ENCODE data around the gene FHDC1.

FHDC1 gene

DNA sequence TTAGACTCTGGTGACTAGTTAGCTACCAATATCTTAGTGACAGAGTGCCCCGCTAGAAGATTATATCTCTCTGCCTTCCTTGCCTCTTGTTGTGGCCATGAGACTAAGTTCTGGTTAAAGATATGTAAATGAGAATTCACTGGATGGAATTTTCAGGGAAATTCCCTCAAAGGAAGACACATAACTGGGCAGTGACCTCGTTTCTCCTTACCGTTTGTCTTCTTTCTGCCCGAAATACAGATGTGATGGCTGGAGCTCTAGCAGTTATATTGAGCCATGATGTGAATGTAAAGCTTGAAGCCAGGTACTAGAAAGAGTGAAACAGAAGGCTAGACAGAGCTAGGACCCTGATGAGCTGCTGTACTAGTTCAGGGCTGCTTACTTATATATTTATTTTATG is 80.5 kb downstream of the FHDC1 start:
- Histone ChIP-seq H3K36me3 (ENCODE audit: insufficient read depth, low read length) (no peaks in the 10 kb centered on the region), H3K9me3 (ENCODE audit: low read depth, low read length) (no peaks in the 10 kb centered on the region), H3K4me3 (no peak overlapping the region), H3K27ac (no peak overlapping the region), H3K9ac (ENCODE audit: insufficient read length) (no peak overlapping the region)
- TF ChIP-seq POLR2AphosphoS5 (IDR thresholded peaks at IDR 0.05; ENCODE audit: borderline replicate concordance, low read depth, low read length) (no peak), FOXP2 (optimal IDR thresholded peaks at IDR 0.05; ENCODE audit: control extremely low read depth, extremely low read length, insufficient read depth) (no peak), EZH2 (IDR thresholded peaks at IDR 0.05) (no peak)
- no peak for DNase-seq (ENCODE audit: low read depth, low spot score)

- no peaks in the 10 kb centered on the region for H3K9me3 ChIP-seq (ENCODE audit: low read depth, low read length)
- no peaks in the 10 kb centered on the region for H3K36me3 ChIP-seq (ENCODE audit: insufficient read depth, low read length)
- TF ChIP-seq FOXP2 (optimal IDR thresholded peaks at IDR 0.05; ENCODE audit: control extremely low read depth, extremely low read length, insufficient read depth) (no peak), POLR2AphosphoS5 (IDR thresholded peaks at IDR 0.05; ENCODE audit: borderline replicate concordance, low read depth, low read length) (no peak), EZH2 (IDR thresholded peaks at IDR 0.05) (no peak)
- H3K4me3 ChIP-seq, result no peak overlapping the region
- no peak for DNase-seq (ENCODE audit: low read depth, low spot score)
- H3K27ac ChIP-seq, result no peak overlapping the region
- H3K9ac ChIP-seq (ENCODE audit: insufficient read length), result no peak overlapping the region
Measured at GRCh38 chr4:153018031-153018430, 81.9 kb downstream of the FHDC1 start.

DNA sequence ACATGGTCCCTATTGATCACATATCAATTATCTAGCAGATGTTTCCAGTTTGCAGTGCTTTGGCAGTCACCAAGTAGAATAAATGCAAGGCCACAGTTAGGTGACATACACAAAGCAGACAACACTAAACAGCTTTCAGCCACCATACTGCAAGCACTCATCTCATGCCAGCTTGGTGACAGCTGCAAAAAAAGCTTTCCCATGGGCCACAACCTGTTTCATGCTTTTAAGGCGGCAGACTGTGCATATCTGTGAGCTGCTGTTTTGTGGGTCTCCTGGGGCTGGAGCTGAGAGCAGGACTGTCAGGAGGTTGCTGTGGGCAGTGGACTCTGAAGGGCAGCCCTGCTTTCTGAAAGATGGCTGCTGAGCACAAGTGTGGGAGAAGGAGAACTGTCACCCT is 82.6 kb downstream of the FHDC1 start:
- no peak overlapping the region for H3K4me3 ChIP-seq
- no peak overlapping the region for H3K9ac ChIP-seq (ENCODE audit: insufficient read length)
- TF ChIP-seq POLR2AphosphoS5 (IDR thresholded peaks at IDR 0.05; ENCODE audit: borderline replicate concordance, low read depth, low read length) (no peak), FOXP2 (optimal IDR thresholded peaks at IDR 0.05; ENCODE audit: control extremely low read depth, extremely low read length, insufficient read depth) (no peak), EZH2 (IDR thresholded peaks at IDR 0.05) (no peak)
- no peaks in the 10 kb centered on the region for H3K9me3 ChIP-seq (ENCODE audit: low read depth, low read length)
- H3K36me3 ChIP-seq (ENCODE audit: insufficient read depth, low read length), result no peaks in the 10 kb centered on the region
- DNase-seq (ENCODE audit: low read depth, low spot score), result no peak
- H3K27ac ChIP-seq, result no peak overlapping the region

DNA sequence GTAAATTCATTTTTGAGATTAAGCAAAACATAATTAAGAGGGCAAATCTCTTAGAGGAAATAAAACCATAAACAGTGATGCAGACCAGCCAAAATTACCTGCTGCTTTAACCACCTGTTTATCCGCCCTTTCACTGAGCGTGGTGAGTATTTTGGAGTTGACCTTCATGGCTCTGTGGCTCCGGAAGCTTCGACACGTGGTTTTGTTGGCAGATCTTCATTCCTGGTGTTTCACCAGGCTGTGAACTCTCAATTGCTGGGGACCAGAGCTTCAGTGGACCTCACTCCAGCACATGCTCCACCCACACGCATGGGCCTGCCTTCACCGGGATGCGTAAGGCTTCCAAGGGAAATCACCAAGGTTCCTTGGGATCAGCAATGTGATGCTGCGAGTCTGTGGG is 83.8 kb downstream of the FHDC1 start:
- Histone ChIP-seq H3K4me3 (no peak overlapping the region), H3K9ac (ENCODE audit: insufficient read length) (no peak overlapping the region), H3K27ac (no peak overlapping the region), H3K36me3 (ENCODE audit: insufficient read depth, low read length) (no peaks in the 10 kb centered on the region), H3K9me3 (ENCODE audit: low read depth, low read length) (no peaks in the 10 kb centered on the region)
- TF ChIP-seq FOXP2 (optimal IDR thresholded peaks at IDR 0.05; ENCODE audit: control extremely low read depth, extremely low read length, insufficient read depth) (no peak), EZH2 (IDR thresholded peaks at IDR 0.05) (no peak), POLR2AphosphoS5 (IDR thresholded peaks at IDR 0.05; ENCODE audit: borderline replicate concordance, low read depth, low read length) (no peak)
- no peak for DNase-seq (ENCODE audit: low read depth, low spot score)

DNA sequence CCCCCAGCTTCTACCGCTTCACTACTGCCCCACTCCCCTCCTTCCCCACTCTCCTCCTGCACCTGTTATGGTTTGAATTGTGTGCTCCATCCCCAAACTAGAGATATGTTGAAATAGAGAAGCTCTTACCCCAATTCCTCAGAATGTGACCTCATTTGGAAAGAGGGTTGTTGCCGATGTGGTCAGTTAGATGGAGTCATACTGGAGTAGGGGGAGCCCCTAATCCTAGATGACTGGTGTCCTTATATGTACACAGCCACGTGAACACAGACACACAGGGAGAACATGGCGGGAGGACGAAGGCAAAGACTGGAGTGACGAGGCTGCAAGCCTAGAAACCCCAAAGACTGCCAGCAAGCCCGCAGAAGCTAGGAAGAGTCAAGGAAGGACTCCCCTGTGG is 84.3 kb downstream of the FHDC1 start:
- Histone ChIP-seq H3K36me3 (ENCODE audit: insufficient read depth, low read length) (no peaks in the 10 kb centered on the region), H3K9me3 (ENCODE audit: low read depth, low read length) (no peaks in the 10 kb centered on the region), H3K4me3 (no peak overlapping the region), H3K27ac (no peak overlapping the region), H3K9ac (ENCODE audit: insufficient read length) (no peak overlapping the region)
- TF ChIP-seq FOXP2 (optimal IDR thresholded peaks at IDR 0.05; ENCODE audit: control extremely low read depth, extremely low read length, insufficient read depth), result no peak
- no peak for TF ChIP-seq POLR2AphosphoS5 (IDR thresholded peaks at IDR 0.05; ENCODE audit: borderline replicate concordance, low read depth, low read length)
- no peak for TF ChIP-seq EZH2 (IDR thresholded peaks at IDR 0.05)
- DNase-seq (ENCODE audit: low read depth, low spot score), result no peak

GRCh38 chr4:153021276-153021675 is 85.2 kb downstream of the FHDC1 start:
- no peak for DNase-seq (ENCODE audit: low read depth, low spot score)
- no peak overlapping the region for H3K27ac ChIP-seq
- no peak overlapping the region for H3K4me3 ChIP-seq
- no peaks in the 10 kb centered on the region for H3K36me3 ChIP-seq (ENCODE audit: insufficient read depth, low read length)
- no peaks in the 10 kb centered on the region for H3K9me3 ChIP-seq (ENCODE audit: low read depth, low read length)
- H3K9ac ChIP-seq (ENCODE audit: insufficient read length), result no peak overlapping the region
- TF ChIP-seq POLR2AphosphoS5 (IDR thresholded peaks at IDR 0.05; ENCODE audit: borderline replicate concordance, low read depth, low read length) (no peak), EZH2 (IDR thresholded peaks at IDR 0.05) (no peak), FOXP2 (optimal IDR thresholded peaks at IDR 0.05; ENCODE audit: control extremely low read depth, extremely low read length, insufficient read depth) (no peak)

DNA sequence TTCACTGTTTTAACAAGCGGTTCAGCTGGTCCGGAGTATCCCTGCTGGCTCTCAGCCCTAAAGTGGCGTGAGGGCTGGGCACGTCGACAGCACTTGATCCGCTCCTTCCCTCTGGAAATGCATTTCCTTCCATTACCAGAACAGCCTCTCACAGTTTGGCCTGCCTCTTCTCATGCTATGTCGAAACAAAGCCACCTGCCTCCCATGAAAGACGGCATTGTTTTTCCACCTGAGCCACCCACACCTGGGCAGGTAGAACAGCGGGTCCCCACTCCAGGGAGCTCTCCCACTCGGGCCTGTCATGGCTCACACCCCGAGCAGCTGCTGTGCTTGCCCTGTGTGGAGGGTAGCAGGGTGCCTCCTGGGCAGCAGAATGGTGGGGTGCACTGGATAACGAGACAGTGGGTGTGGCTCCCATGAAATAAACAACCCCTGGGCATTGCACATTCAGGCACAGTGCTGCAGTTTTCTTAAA is 86.2 kb downstream of the FHDC1 start:
- Histone ChIP-seq H3K9me3 (ENCODE audit: low read depth, low read length) (no peaks in the 10 kb centered on the region), H3K36me3 (ENCODE audit: insufficient read depth, low read length) (no peaks in the 10 kb centered on the region), H3K9ac (ENCODE audit: insufficient read length) (no peak overlapping the region), H3K27ac (no peak overlapping the region), H3K4me3 (no peak overlapping the region)
- DNase-seq (ENCODE audit: low read depth, low spot score), result no peak
- TF ChIP-seq POLR2AphosphoS5 (IDR thresholded peaks at IDR 0.05; ENCODE audit: borderline replicate concordance, low read depth, low read length) (no peak), FOXP2 (optimal IDR thresholded peaks at IDR 0.05; ENCODE audit: control extremely low read depth, extremely low read length, insufficient read depth) (no peak)

DNA sequence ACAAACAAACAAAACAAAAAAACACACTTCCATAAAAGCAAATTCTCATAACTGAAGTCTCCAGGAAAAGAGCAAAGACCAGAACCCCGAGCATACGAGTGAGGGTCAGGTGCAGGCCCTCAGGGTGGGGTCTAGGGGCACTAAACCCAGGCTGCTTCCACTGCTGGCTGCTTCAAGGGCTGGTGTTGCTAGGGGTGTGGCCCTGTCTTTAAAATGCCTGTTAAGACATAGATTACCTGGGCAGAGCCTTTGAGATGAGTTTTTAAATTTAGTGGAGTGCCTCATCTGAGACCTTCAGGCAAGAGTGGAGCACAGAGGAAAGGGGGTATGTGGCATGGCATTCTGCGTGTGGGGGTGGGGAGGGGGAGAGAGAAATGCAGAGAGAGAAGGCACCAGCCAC is 87.0 kb downstream of the FHDC1 start:
- Histone ChIP-seq H3K4me3 (no peak overlapping the region), H3K9me3 (ENCODE audit: low read depth, low read length) (no peaks in the 10 kb centered on the region), H3K9ac (ENCODE audit: insufficient read length) (no peak overlapping the region), H3K27ac (no peak overlapping the region), H3K36me3 (ENCODE audit: insufficient read depth, low read length) (no peaks in the 10 kb centered on the region)
- no peak for DNase-seq (ENCODE audit: low read depth, low spot score)
- no peak for TF ChIP-seq FOXP2 (optimal IDR thresholded peaks at IDR 0.05; ENCODE audit: control extremely low read depth, extremely low read length, insufficient read depth)
- no peak for TF ChIP-seq POLR2AphosphoS5 (IDR thresholded peaks at IDR 0.05; ENCODE audit: borderline replicate concordance, low read depth, low read length)
- no peak for TF ChIP-seq EZH2 (IDR thresholded peaks at IDR 0.05)

DNA sequence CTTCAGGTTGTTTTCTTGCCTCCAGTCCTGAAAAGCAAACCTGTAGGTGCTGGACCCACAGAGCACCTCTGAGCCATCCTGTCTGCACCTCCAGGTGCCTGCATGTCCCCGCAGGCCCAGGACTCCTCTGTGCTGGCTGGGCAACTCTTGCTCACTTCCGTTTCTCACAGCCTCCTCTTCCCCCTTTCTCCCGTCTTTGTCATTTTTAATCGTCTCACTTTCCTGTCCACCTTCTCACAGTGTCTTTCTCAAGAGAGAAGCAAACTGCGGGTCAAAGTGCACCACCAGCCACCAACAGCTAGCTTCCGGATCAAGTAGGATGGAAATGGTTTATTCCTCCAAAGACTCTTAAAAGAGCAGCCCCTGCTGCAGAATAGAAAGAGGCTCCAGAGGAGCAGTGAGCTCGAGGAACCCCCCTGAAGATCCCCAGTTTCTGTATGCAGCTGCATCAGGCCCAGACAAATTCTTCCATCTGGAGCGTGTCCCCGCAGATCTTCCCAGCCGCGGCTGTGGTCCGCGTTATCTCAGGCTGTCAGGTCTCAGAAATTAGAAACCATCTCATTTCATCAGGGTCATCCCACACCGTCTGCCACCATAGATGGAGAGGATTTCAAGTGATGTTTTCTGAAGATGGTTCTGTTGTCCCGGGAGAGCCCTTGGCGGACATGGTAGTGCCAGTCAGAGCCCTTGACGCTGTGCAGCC is 87.7 kb downstream of the FHDC1 start:
- no peak for DNase-seq (ENCODE audit: low read depth, low spot score)
- H3K4me3 ChIP-seq, result no peak overlapping the region
- no peaks in the 10 kb centered on the region for H3K9me3 ChIP-seq (ENCODE audit: low read depth, low read length)
- no peak overlapping the region for H3K9ac ChIP-seq (ENCODE audit: insufficient read length)
- no peak overlapping the region for H3K27ac ChIP-seq
- H3K36me3 ChIP-seq (ENCODE audit: insufficient read depth, low read length), result no peaks in the 10 kb centered on the region
- TF ChIP-seq FOXP2 (optimal IDR thresholded peaks at IDR 0.05; ENCODE audit: control extremely low read depth, extremely low read length, insufficient read depth) (no peak), POLR2AphosphoS5 (IDR thresholded peaks at IDR 0.05; ENCODE audit: borderline replicate concordance, low read depth, low read length) (no peak), EZH2 (IDR thresholded peaks at IDR 0.05) (no peak)

Measured in SK-N-MC (cell line).